GM18873 (cell line): ENCODE results near the gene PLCD3.

Source experiments
- ATAC-seq: cut with Tn5 transposase; IDR thresholded peaks from one replicate; pipeline ENCODE4 v1.9.1; 2021; ENCODE audit warnings: mild to moderate bottlenecking, moderate library complexity, moderate number of reproducible peaks; ENCODE audit not compliant: unreplicated experiment, low FRiP score

The PLCD3 gene

GRCh38 chr17:45081047-45081703, 51.1 kb downstream of the PLCD3 start:
- ATAC-seq, result no peak

DNA sequence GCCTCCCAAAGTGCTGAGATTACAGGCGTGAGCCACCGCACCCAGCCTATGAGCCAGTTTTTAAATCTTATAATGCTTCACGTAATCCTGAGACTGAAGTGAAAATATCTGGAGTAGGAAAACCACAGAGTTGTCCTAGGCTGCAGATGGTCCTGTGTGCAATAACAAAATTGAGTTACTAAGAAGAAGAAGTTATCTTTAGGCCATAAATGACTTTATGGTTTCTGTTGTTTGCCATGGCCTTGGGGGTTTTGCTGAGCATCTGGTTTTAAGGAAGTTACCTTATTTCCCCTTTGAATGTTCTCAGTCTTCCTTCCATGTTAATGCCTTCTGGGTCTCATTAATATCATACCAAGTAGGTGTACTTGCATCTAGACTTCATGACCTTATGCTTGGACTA, 54.7 kb downstream of the PLCD3 start:
- ATAC-seq, result no peak

- no peak for ATAC-seq
Measured at GRCh38 chr17:45073414-45074070, 58.8 kb downstream of the PLCD3 start.

- no peak for ATAC-seq
Measured at GRCh38 chr17:45070809-45071208, 61.5 kb downstream of the PLCD3 start.

DNA sequence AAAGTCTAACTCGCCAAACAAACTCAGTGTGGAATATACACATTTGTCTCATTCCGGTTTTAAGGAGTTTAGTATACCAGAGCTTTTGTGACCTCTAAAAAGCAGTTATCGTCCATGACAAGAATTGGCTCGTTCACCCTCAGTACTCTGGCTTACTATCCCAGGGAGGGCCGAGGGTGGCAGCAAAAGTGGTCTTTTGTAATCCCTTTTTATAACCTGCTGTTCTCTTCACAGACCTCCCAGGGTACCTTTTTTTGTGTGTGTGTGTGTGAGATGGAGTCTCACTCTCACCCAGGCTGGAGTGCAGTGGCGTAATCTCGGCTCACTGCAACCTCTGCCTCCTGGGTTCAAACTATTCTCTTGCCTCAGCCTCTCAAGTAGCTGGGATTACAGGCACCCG, 62.3 kb downstream of the PLCD3 start:
- ATAC-seq, result no peak

- ATAC-seq, result no peak
Measured at GRCh38 chr17:45067637-45068036, 64.7 kb downstream of the PLCD3 start.

GRCh38 chr17:45063198-45063597, 69.1 kb downstream of the PLCD3 start:
- no peak for ATAC-seq

DNA sequence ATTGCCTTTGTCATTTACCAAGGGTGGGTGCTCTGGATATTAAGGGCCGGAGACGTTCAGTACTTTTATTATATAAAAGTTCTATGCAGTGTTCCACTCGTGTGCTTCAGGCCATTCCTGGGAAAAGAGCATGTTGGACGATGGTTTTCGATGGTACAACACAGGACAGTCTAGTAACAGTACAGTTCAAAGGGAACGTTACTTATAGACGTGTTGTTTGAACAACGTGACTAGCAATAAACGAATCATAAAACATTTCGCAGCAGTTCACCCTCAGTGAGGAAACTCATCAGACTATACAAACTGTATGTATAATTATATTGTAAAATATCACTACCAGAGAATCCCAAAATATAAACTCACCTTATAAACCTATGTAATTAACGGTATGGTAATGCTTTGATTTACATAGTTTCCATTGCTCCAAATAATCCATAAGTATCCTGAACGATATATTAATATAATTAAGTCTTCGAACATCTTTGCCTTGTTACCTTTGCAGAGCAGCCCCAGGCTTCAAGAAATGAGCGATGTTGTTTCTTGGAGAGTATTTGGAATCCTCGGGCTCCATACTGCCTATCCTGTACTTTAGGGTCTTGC, 70.6 kb downstream of the PLCD3 start:
- ATAC-seq, result no peak

DNA sequence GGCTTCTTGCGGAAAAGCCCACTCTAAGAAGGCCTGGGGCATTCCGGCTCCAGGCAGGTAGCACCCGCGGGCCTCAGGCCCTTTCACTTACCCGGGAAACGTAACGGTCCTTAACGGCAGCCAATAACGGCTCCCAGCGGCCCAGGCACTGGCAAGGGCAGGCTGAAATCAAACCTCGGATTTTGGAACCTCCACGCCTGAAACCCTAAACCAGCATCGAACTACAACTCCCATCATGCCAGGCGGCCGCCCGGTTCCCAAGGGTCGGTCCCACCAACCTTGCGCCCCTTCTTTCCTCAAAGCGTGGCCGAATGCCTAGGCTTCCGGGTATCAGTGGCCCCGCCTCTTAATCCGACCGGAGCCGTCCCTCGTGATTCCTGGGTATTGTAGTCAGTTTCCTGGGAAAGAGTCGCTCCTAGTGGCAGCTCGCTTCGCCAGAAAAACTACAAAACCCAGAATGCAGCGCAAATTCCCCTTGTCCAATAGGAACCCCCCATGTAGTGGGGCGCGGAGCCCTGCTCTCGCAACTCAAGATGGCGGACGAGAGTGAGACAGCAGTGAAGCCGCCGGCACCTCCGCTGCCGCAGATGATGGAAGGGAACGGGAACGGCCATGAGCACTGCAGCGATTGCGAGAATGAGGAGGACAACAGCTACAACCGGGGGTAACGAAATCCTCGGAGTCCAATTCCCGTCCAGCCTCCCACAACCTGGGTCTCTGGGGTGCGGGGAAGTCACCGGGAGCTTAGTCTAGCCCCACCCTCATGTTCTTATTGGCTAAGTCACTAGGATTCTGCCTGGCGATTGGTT, 71.3 kb downstream of the PLCD3 start, which contains the start of gene NMT1:
TSS of gene NMT1 (plus strand) at position 521 of the 809 bp plus-strand sequence. CDS start at position 534, 13 bp downstream.
- peak; percentile 89 for ATAC-seq

- ATAC-seq, result no peak
Measured at GRCh38 chr17:45060382-45060796, 71.9 kb downstream of the PLCD3 start.
